Gastroesophageal sphincter (tissue), 4 donors: ENCODE results near the gene FAM110D. TPM values are rescaled to one million over a fixed set of nuclear protein-coding genes. Genes with fewer than 3 reads are reported as not detected.

Experiments
- ATAC-seq: fragments of 150-250 bp; one replicate; pipeline ENCODE4 v1.9.1; 2016; ENCODE audit warnings: mild to moderate bottlenecking, moderate library complexity
- H3K27ac ChIP-seq, 4 donors: fragments of 200-600 bp; sonication (generic) in 3 of 4; 1 replicate in 3 of 4; 2 replicates in 1 of 4; pipeline ENCODE4 v1.5.1; 2016 to 2019
- H3K27me3 ChIP-seq: fragments of 200-600 bp; sonication (generic); one replicate; pipeline ENCODE4 v1.5.1; 2019
- H3K36me3 ChIP-seq, 2 donors: fragments of 200-600 bp; sonication (generic); one replicate each; pipeline ENCODE4 v1.5.1; 2019; ENCODE audit warnings: control low read depth in 1 of 2
- H3K4me1 ChIP-seq, 3 donors: fragments of 200-600 bp; sonication (generic); 1 replicate in 2 of 3; 2 replicates in 1 of 3; pipeline ENCODE4 v1.5.1; 2016 to 2019; ENCODE audit warnings: control low read depth in 2 of 3
- H3K4me3 ChIP-seq, 2 donors: fragments of 200-600 bp; sonication (generic); one replicate each; pipeline ENCODE4 v1.5.1; 2019; ENCODE audit warnings: mild to moderate bottlenecking in 1 of 2, moderate library complexity in 1 of 2
- H3K9me3 ChIP-seq, 3 donors: fragments of 200-600 bp; sonication (generic); one replicate each; pipeline ENCODE4 v1.5.1; 2017 to 2019; ENCODE audit warnings: control low read depth in 2 of 3
- EP300 ChIP-seq: sonication (generic); formaldehyde crosslinking; IDR thresholded peaks from one replicate; pipeline ENCODE4 v1.6.1; 2017; ENCODE audit warnings: antibody characterized with exemption, mild to moderate bottlenecking
- POLR2A ChIP-seq, 2 donors: fragments of 450-650 bp; IDR thresholded peaks; one replicate each; pipeline ENCODE4 v1.6.1; 2017; ENCODE audit warnings: antibody characterized with exemption in 2 of 2, mild to moderate bottlenecking in 2 of 2, moderate library complexity in 1 of 2
- POLR2AphosphoS5 ChIP-seq: sonication (generic); formaldehyde crosslinking; IDR thresholded peaks from one replicate; pipeline ENCODE4 v1.6.1; 2017; ENCODE audit warnings: antibody characterized with exemption
- WGBS, 2 donors: methylation state at CpG; one replicate each; pipeline ENCODE4 v1.1.5; 2018; ENCODE audit warnings: low coverage in 1 of 2; 5-methylcytosine and 5-hydroxymethylcytosine counted together
- total RNA-seq, 4 donors: library from RNA; depleted of rRNA; stranded (reverse); fragments of >200 nt; gene quantifications; one replicate each; pipeline ENCODE4 v1.1.0, GENCODE V29; 2016
- TF ChIP-seq, protein P1 (sequence below), 4 experiments: fragments of 200-600 bp in 2 of 4; fragments of 450-650 bp in 2 of 4; sonication (generic) in 1 of 4; IDR thresholded peaks; one replicate each; pipeline ENCODE4 v1.5.1; 2017 to 2019; ENCODE audit warnings: antibody characterized with exemption in 4 of 4, mild to moderate bottlenecking in 2 of 4, moderate library complexity in 2 of 4

The FAM110D gene
- total RNA-seq, 4 donors from 2014 or later: 3.4 to 12.5 (median 7.7) TPM

GRCh38 chr1:26189331-26189730 lies 30.5 kb downstream of the FAM110D start:
- H3K4me3 ChIP-seq: no peak overlapping the region
- 60 to 69% methylated on average over 2 to 3 of the region's 6 CpGs for WGBS, 2 donors
- ATAC-seq: no peak
- H3K4me1 ChIP-seq: no peaks in the 10 kb centered on the region
- no peak overlapping the region for H3K27ac ChIP-seq
- H3K27me3 ChIP-seq: no peaks in the 10 kb centered on the region
- no peaks in the 10 kb centered on the region for H3K9me3 ChIP-seq
- TF ChIP-seq POLR2A (IDR thresholded peaks at IDR 0.05): no peak
- TF ChIP-seq POLR2AphosphoS5: no peak
- TF ChIP-seq, protein P1, sequence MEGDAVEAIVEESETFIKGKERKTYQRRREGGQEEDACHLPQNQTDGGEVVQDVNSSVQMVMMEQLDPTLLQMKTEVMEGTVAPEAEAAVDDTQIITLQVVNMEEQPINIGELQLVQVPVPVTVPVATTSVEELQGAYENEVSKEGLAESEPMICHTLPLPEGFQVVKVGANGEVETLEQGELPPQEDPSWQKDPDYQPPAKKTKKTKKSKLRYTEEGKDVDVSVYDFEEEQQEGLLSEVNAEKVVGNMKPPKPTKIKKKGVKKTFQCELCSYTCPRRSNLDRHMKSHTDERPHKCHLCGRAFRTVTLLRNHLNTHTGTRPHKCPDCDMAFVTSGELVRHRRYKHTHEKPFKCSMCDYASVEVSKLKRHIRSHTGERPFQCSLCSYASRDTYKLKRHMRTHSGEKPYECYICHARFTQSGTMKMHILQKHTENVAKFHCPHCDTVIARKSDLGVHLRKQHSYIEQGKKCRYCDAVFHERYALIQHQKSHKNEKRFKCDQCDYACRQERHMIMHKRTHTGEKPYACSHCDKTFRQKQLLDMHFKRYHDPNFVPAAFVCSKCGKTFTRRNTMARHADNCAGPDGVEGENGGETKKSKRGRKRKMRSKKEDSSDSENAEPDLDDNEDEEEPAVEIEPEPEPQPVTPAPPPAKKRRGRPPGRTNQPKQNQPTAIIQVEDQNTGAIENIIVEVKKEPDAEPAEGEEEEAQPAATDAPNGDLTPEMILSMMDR (IDR thresholded peaks at IDR 0.05): no peak
- TF ChIP-seq EP300: no peak
- H3K36me3 ChIP-seq: no peaks in the 10 kb centered on the region

DNA sequence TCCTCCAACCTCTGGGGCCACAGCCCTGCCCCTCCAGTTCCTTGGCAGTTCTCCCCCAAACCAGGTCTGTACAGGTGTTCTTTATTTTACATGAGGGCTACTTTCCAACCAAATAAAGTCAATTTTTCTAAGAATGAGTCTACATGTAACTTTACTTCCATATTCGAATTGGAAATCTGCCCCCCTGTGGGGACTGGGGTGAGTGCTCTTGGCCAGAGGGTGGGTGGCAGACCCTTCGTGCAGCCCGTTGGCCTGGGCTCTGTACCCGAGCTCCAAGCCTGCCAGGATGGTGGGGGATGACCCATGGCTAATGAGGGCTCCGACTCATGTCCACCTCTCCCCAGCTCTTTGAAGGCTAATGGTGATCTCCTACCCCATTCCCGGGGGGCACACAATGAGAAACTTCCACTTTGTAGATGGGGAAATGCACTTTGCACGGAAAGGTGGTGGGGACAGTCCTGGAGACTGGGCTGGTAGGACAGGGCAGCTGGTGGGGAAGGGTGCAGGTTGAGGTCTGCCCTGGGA lies 30.9 kb downstream of the FAM110D start:
- WGBS, 2 donors: no CpG with 5 or more reads among the region's 7 CpGs
- Histone ChIP-seq H3K27me3 (no peaks in the 10 kb centered on the region), H3K4me1 (no peaks in the 10 kb centered on the region), H3K9me3 (no peaks in the 10 kb centered on the region), H3K27ac (no peak overlapping the region), H3K36me3 (no peaks in the 10 kb centered on the region), H3K4me3 (no peak overlapping the region)
- TF ChIP-seq POLR2AphosphoS5 (no peak), POLR2A (IDR thresholded peaks at IDR 0.05) (no peak), EP300 (no peak)
- TF ChIP-seq, protein P1 (IDR thresholded peaks at IDR 0.05): no peak
- no peak for ATAC-seq

DNA sequence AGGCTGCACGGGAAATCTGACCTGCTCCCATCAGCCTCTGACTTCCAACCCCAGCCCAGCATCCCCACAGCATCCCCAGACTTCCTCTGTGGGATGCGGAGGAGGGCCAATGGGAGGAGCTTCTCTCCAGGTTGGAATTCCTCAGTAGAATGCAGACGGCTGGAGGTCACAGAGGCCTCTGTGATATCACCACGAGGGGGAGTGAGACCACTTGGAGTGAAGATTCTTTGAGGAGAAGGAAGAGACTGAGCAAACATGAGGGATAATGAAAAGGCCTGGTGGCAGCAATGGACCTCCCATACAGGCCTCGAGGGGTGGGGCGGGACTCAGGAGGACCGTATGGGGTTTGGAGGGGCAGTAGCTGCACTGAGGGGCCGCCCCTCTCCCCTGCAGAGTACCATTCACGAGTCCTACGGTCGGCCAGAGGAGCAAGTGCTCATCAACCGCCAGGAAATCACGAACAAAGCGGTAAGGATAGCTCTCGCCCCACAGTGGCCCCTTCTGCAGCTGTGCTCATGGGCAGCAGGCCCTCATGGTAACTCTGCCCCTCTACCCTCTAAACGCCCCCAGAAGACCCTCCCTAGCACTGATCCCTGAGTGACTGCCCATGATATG lies 31.6 kb downstream of the FAM110D start, which contains the start of gene CATSPER4:
Gene CATSPER4, plus strand, starts transcription at position 230 of the 615 bp plus-strand sequence. Its CDS starts 26 bp downstream, at position 256.
- ATAC-seq: no peak
- no peak within 1 kb of the TSS for H3K27ac ChIP-seq
- WGBS, 2 donors: 42% methylated on average over 11 of the region's 16 CpGs; no CpG with 5 or more reads in 1 of the 2 donors
- no peaks in the 10 kb centered on the region for H3K4me1 ChIP-seq
- no peak for TF ChIP-seq EP300
- TF ChIP-seq, protein P1 (IDR thresholded peaks at IDR 0.05): no peak
- TF ChIP-seq POLR2AphosphoS5: no peak
- no peak for TF ChIP-seq POLR2A (IDR thresholded peaks at IDR 0.05)
- H3K27me3 ChIP-seq: no peaks in the 10 kb centered on the region
- no peaks in the 10 kb centered on the region for H3K36me3 ChIP-seq
- H3K4me3 ChIP-seq: no peak within 1 kb of the TSS
- H3K9me3 ChIP-seq: no peaks in the 10 kb centered on the region

- Histone ChIP-seq H3K4me3 (no peak overlapping the region), H3K27me3 (no peaks in the 10 kb centered on the region), H3K36me3 (no peaks in the 10 kb centered on the region), H3K4me1 (no peaks in the 10 kb centered on the region), H3K9me3 (no peaks in the 10 kb centered on the region), H3K27ac (no peak overlapping the region)
- no peak for ATAC-seq
- 30 to 44% methylated on average over 1 to 3 of the region's 3 CpGs for WGBS, 2 donors
- TF ChIP-seq, protein P1 (IDR thresholded peaks at IDR 0.05): no peak
Observed at GRCh38 chr1:26191739-26192138, 32.9 kb downstream of the FAM110D start.

DNA sequence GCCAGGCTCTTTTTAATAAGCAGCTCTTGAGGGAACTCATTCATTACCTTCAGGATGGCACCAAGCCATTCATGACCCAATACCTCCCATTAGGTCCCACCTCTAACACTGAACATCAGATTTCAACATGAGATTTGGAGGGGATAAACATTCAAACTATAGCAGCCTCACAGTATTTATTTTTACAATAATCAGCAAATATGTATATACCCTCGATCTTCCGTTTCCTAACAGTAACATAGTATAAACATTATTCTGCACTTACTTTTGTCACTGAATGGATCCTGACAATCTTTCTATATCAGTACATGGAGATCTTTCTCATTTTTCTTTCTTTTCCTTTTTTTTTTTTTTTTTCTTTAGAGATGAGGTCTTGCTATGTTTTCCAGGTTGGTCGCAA lies 36.9 kb downstream of the FAM110D start:
- Histone ChIP-seq H3K9me3 (no peaks in the 10 kb centered on the region), H3K36me3 (no peaks in the 10 kb centered on the region), H3K4me1 (peaks cover 0 to 2% (median 0%) of the 10 kb centered on the region in 3 donors), H3K27ac (no peak overlapping the region), H3K4me3 (no peak overlapping the region), H3K27me3 (peaks cover 23% of the 10 kb centered on the region)
- TF ChIP-seq POLR2AphosphoS5 (no peak), EP300 (no peak), POLR2A (IDR thresholded peaks at IDR 0.05) (no peak)
- TF ChIP-seq, protein P1 (IDR thresholded peaks at IDR 0.05): no peak
- WGBS, 2 donors: 27 to 70% methylated on average over 2 to 3 of the region's 3 CpGs
- no peak for ATAC-seq
